GM18867 (cell line): ENCODE results near the gene METTL8.
"Not testable (repeated sequence)": the region's sequence is repeated elsewhere in the genome, so short reads cannot be mapped to it uniquely, and the experiment has no call there.

ENCODE experiments used
- ATAC-seq: cut with Tn5 transposase; IDR thresholded peaks from one replicate; pipeline ENCODE4 v1.9.1; 2021; ENCODE audit warnings: mild to moderate bottlenecking, moderate library complexity; ENCODE audit not compliant: unreplicated experiment

METTL8 gene

GRCh38 chr2:171316755-171317337 is 116.9 kb downstream of the METTL8 start:
- no peak for ATAC-seq

DNA sequence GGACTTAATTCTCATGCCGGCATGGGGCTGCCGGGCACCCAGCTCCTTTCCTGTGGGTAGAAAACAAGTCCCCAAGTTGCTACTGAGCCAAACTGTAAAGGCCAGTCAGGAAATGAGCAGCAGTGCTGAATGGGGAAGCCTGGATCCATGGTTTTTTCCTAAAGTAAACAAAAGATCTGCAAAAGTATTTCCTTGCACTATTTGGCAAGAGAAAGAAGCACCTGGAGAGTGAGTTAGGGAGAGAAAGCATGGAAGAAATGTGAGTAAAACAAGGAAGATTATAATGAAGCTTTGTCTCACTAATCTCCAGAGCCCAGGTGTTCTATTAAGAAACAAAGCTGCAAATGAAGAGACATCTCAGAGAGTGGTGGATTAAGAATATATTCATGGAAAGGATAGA is 117.6 kb downstream of the METTL8 start:
- ATAC-seq: no peak

DNA sequence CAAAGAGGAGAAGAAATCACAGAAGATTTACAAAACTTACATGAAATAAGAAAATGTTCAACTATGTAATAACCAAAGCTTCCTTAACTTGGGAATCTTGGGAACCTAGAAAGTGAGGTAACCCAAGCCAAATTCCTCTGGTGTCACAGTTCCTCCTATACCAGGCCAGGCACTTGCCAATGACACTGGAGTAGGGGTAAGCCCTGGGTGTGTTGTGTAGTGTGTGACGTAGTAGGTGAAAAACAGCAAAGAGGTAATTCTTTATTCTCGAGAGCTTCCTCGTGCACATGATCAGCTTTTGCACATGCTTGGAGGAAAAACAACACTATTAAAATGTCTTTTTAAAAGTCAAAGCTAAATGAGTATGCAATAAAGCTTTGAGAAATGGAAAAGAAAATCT is 118.0 kb downstream of the METTL8 start:
- ATAC-seq: no peak

DNA sequence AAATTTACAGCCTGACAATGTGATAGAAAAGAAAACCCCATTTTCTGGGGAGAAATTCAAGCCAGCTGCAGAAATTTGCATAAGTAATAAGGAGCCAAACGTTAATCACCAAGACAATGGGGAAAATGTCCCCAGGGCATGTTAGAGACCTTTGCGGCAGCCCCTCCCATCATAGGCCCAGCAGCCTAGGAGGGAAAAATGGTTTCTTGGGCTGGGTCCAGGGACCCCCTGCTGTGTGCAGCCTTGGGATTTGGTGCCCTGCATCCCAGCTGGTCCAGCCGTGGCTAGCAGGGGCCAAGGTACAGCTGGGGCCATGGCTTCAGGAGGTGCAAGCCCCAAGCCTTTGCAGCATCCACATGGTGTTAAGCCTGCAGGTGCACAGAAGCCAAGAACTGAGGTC is 121.6 kb downstream of the METTL8 start:
- ATAC-seq: not testable (repeated sequence)

DNA sequence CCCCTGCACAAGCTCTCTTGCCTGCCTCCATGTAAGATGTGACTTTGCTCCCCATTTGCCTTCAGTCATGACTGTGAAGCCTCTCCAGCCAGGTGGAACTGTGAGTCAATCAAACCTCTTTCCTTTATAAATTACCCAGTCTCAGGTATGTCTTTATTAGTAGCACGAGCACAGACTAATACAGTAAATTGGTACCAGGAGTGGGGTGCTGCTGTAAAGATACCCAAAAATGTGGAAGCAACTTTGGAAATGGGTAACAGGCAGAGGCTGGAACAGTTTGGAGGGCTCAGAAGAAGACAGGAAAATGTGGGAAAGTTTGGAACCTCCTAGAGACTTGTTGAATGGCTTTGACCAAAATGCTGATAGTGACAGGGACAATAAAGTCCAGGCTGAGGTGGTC is 122.2 kb downstream of the METTL8 start:
- not testable (repeated sequence) for ATAC-seq

DNA sequence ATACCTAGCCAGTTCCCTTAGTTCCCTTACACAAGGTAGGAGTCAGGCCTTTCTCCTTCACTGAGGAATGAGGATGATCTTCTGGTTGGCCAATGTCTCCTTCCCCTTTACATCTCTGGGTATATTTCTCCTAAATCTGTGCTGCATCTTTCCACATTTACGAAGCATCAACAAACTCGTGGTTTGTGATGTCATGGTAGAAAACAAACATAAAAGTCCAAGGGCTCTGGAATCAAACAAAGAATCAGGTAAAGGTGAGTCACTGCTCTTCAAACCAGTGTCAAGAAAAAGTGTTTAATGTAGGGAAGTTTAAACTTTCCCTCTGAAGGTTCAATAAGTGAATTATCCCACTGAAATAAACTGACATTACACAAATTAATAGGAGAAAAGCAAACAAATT is 122.9 kb downstream of the METTL8 start:
- ATAC-seq: no peak

- no peak for ATAC-seq
These were observed 124.1 kb downstream of the METTL8 start for GRCh38 chr2:171309455-171310286.

DNA sequence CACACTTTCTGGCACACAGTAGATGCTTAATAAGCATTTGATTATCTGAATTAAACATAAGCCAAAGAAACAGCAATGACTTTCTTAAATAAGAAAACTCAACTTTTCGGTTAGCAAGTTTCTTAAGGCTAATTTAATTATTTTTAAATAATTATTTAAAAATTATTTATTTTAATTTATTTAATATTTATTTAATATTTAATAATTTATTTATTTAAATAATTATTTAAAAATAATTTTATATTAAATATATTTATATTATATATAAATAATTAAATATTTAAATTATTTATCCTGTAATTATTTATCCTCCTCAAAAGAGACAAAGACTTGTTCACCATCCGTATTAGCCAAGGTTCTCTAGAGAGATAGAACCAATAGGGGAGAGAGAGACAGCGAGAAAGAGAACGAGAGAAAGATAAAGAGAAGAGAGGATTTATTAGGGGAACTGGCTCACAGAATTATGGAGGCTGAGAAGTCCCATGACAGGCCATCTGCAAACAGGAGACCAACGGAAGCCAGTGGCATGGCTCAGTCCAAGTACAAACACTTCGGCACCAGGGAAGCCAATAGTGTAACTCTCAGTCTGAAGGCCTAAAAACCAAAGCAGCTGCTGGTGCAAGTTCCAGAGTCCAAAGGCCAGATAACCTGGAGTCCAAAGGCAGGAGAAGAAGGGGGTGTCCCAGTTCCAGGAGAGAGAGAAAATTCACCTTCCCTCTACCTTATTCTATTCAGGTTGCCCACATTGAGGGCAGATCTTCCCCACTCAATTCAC is 125.3 kb downstream of the METTL8 start:
- no peak for ATAC-seq

DNA sequence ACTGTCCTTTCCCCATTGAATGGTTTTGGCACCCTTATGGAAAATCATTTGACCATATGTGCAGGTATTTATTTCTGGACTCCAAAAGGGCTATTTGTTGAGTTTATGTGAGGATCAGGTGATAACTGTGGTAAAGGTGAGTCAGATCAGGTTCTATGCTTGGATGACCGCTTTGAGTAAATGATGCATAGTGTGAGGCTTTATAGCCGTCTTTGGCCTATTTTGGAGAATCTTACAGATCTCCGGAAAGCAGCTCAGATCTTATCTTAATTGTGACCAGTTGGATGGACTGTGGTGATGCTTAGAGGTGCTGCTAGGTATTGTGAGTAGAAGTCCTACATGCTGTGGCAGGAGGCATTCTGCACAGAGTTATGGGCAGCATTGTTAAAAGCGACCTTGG is 126.2 kb downstream of the METTL8 start:
- no peak for ATAC-seq

GRCh38 chr2:171297956-171298355 is 135.8 kb downstream of the METTL8 start:
- ATAC-seq: no peak

DNA sequence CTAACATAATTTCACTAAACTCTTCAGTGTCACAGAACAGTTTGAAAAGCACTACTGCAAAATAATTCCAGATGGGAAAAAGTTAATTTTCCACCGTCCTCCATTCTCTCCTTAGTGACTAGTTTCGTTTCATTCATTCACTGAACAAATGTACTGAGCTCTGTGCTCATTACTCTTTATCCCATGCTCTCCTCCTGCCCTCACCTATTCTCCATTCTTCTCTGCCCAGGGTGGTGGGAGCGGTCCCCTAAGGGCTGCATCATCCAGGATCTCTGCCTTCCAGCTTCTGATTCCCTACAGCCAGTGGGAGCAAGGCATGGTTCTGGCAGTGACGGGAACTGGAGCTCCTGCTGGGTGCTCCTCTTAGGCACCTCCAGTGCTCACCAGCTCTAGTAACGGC is 139.2 kb downstream of the METTL8 start:
- no peak for ATAC-seq

DNA sequence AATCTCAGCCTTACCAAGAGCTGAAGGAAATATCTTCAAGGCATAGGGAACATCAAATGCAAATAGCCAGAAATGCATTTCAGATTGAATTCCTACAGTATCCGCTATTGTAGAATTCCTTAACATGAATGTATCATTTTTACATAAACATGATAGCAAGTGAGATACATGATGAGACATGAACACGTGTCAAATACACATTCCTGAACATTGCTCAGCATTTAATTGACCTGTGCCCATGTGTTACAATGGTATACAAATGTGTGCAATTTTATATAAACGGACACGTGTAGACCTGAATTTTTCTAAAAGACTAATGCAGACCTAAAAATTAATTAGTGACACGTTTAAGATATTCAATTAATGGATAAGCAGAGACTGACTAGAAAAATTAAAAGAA is 140.1 kb downstream of the METTL8 start:
- no peak for ATAC-seq

DNA sequence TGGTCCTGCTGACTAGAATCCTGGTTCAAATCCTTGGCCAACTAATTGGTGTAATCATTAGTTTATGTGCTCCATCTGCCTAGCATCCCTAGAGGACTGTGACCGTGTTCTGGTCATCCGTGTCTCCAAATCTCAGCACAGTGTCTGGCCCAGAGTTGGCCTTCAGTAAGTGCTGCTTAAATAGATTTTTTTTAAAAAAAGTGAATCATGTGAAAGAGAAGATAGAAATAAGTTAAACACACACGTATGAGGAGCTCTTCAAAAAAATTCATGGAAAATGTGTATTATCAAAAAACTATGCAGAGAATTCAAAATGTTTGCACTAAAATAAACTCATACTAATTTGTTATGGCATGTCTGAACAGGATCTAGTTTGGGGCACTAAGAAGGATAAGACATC is 143.8 kb downstream of the METTL8 start:
- ATAC-seq: no peak

DNA sequence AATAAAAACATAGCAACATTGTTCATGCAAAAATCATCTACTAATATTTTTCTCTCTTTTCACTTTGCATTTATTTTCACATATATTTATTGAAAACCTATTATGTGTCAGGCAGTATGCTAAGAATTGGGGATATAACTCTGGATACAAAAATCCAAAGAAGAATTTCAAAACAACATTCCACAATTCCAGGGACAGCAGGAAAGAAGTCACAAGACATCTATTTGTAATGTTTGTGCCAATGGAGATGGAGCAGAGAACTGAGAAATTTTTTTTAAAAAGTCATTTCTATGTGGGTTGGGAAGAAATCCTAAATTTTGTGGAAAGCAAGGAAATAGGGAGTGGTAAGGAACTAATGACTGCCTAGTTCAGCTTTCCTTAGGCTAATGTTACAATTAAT is 144.5 kb downstream of the METTL8 start:
- ATAC-seq: no peak

DNA sequence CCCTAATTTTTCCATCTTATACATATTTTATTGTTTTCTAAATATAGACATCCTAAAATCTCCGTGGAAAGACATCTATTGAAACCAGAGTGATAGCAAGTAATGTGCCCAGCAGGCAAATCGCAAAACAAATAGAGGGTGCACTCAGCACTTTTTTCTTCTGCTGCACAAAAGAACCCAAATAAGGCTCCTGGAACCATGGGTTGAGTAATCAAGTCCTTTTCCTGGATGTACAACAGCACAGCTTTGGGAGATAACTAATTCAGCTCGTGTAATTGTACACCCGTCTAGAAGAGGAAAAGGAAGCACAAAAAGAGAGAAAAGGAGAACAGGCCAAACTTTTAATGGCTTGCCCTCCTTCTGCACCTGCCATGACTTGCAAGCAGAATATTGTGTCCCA is 146.2 kb downstream of the METTL8 start:
- ATAC-seq: no peak

- ATAC-seq: no peak
These were observed 146.7 kb downstream of the METTL8 start for GRCh38 chr2:171287036-171287571.

DNA sequence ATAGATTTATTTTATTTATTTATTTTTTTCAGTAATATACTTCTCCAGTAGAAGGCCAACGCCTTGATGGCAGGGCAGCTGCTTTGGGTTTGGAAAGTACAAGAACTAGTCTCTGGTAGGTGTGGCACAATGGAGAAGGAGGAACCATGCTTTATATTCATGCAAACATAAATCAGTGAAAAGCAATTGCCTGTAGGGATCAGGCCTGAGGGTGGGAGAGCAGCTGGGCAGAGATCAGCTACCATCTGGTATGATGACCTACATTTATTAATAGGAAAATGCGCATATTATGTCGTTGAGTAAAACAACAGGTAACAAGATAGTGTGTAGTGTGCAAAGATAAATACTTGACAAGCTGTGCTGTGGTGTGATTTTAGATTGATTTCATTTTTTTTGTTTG is 152.7 kb downstream of the METTL8 start:
- ATAC-seq: no peak

DNA sequence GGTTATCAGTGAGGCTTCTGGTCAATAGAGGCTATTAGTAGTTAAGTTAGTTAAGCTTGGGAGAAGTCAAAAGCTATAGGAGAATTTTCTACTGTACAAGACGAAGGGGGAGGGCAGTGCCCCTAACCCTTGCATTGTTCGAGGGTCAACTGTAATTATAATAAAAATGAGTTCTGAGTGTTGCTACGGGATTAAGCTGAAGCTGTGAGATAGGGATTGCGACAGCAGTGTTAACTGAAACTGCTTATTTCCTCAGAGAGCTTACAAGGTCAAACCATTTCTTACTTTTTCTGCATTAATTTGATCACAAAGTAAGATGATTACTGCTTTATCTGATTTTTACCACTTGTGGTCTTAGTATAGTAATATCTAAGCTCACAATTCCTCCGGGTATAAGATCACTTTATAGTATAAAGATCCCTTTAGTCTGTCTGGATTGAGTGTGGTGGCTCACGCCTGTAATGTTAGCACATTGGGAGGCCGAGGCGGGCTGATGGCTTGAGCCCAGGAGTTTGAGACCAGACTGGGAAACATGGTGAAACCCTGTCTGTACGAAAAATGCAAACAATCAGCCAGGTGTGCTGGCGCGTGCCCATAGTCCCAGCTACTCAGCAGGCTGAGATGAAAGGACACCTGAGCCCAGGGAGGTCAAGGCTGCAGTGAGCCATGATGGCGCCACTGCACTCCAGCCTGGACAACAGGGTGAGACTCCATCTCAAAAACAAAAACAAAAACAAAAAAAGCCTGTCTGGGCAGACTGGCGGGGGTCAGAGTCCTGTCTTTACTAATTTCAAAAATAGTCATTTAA is 153.6 kb downstream of the METTL8 start:
- no peak for ATAC-seq

GRCh38 chr2:171274757-171275156 is 159.0 kb downstream of the METTL8 start:
- no peak for ATAC-seq

DNA sequence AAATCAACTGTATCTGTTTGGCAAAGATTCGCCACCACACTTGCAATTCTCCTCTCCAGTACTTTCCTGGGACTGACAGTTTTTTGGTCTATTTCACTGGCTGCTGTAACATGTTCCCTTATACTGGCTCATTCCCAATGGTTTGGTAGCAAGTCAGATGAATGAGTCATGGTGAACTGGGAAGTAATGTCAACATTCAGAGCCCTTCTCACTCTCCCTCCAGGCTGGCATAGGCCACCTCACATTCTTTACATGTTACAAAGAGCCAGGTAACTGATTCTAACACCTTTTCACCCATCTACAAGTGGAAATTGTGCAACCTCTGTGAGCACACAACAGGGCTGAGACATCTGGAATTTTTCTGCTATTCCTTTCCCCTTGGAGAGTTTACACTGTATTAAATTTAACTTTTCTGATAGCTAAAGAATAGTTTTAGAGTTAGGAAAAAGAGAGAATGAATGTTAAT is 161.8 kb downstream of the METTL8 start:
- no peak for ATAC-seq

- no peak for ATAC-seq
These were observed 162.4 kb downstream of the METTL8 start for GRCh38 chr2:171271386-171271785.
